Measurements from ENCODE around the gene KRTAP10-1. TPM values are rescaled to one million over a fixed set of nuclear protein-coding genes. Genes with fewer than 3 reads are reported as not detected.

KRTAP10-1 gene
- total and polyA plus RNA-seq, 2 donors from 2014 or later: not detected

DNA sequence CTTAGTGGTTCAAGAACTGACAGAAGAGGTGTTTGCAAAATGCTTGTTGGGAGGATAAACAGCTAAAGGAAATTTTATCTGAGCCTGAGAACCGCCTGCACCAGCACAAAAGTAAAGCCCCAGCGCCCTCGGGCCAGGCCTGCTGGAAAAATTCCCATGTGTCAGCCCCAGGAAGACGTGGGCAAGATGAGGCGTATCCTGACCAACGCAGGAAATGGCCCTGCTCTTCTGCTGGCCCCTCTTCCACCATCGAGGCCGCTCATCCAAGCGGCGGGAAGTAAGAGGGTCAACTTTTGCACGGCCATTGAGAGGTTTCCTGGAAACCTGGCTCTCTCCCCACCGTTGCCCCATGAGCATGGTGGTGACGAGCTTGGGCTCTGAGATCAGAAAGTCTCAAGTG is 45.0 kb downstream of the KRTAP10-1 start:
- Histone ChIP-seq H3K4me3 (ENCODE audit: low read length in 3 of 3) (no peak overlapping the region), H3K27me3 (ENCODE audit: control insufficient read depth, insufficient read depth, low read length) (no peaks in the 10 kb centered on the region), H3K9me3 (ENCODE audit: control insufficient read depth in 2 of 3, insufficient read depth in 1 of 3, low read length in 3 of 3) (peaks cover 0 to 14% (median 0%) of the 10 kb centered on the region in 3 donors), H3K36me3 (ENCODE audit: control insufficient read depth in 2 of 3, insufficient read depth in 3 of 3, low read length in 3 of 3) (no peaks in the 10 kb centered on the region), H3K9ac (ENCODE audit: low read length in 3 of 3) (no peak overlapping the region), H3K27ac (ENCODE audit: low read depth in 2 of 2, low read length in 2 of 2) (no peak overlapping the region), H3K4me1 (ENCODE audit: control insufficient read depth in 2 of 3, insufficient read depth in 2 of 3, low read depth in 1 of 3, low read length in 3 of 3) (no peaks in the 10 kb centered on the region)
- DNase-seq (no peak), FAIRE-seq (no peak)
- intact Hi-C loops (cut with DNase I): no loop called here
- no peak for TF ChIP-seq CTCF (IDR thresholded peaks at IDR 0.05; ENCODE audit: borderline replicate concordance, extremely low read depth, insufficient read depth)

GRCh38 chr21:44494418-44494817 is 45.6 kb downstream of the KRTAP10-1 start:
- no peak for DNase-seq
- no peak for TF ChIP-seq CTCF (IDR thresholded peaks at IDR 0.05; ENCODE audit: borderline replicate concordance, extremely low read depth, insufficient read depth)

GRCh38 chr21:44492567-44493385 is 47.2 kb downstream of the KRTAP10-1 start:
- intact Hi-C loops (cut with DNase I): no loop called here
- Histone ChIP-seq H3K4me3 (ENCODE audit: low read length in 3 of 3) (no peak overlapping the region), H3K9ac (ENCODE audit: low read length in 3 of 3) (no peak overlapping the region), H3K4me1 (ENCODE audit: control insufficient read depth in 2 of 3, insufficient read depth in 2 of 3, low read depth in 1 of 3, low read length in 3 of 3) (no peaks in the 10 kb centered on the region), H3K9me3 (ENCODE audit: control insufficient read depth in 2 of 3, insufficient read depth in 1 of 3, low read length in 3 of 3) (peaks cover 0 to 14% (median 0%) of the 10 kb centered on the region in 3 donors), H3K36me3 (ENCODE audit: control insufficient read depth in 2 of 3, insufficient read depth in 3 of 3, low read length in 3 of 3) (no peaks in the 10 kb centered on the region), H3K27ac (ENCODE audit: low read depth in 2 of 2, low read length in 2 of 2) (no peak overlapping the region), H3K27me3 (ENCODE audit: control insufficient read depth, insufficient read depth, low read length) (no peaks in the 10 kb centered on the region)
- TF ChIP-seq CTCF (IDR thresholded peaks at IDR 0.05; ENCODE audit: borderline replicate concordance, extremely low read depth, insufficient read depth): no peak
- FAIRE-seq: no peak
- DNase-seq: no peak

More at GRCh38 chr21:44494418-44494817, 45.6 kb downstream of the KRTAP10-1 start:
- FAIRE-seq: no peak
- intact Hi-C loops (cut with DNase I): no loop called here
- no peaks in the 10 kb centered on the region for H3K27me3 ChIP-seq (ENCODE audit: control insufficient read depth, insufficient read depth, low read length)
- no peak overlapping the region for H3K27ac ChIP-seq (ENCODE audit: low read depth in 2 of 2, low read length in 2 of 2)
- no peak overlapping the region for H3K9ac ChIP-seq (ENCODE audit: low read length in 3 of 3)
- no peaks in the 10 kb centered on the region for H3K36me3 ChIP-seq (ENCODE audit: control insufficient read depth in 2 of 3, insufficient read depth in 3 of 3, low read length in 3 of 3)
- peaks cover 0 to 14% (median 0%) of the 10 kb centered on the region in 3 donors for H3K9me3 ChIP-seq (ENCODE audit: control insufficient read depth in 2 of 3, insufficient read depth in 1 of 3, low read length in 3 of 3)
- no peak overlapping the region for H3K4me3 ChIP-seq (ENCODE audit: low read length in 3 of 3)
- no peaks in the 10 kb centered on the region for H3K4me1 ChIP-seq (ENCODE audit: control insufficient read depth in 2 of 3, insufficient read depth in 2 of 3, low read depth in 1 of 3, low read length in 3 of 3)

Measured in kidney (tissue), 14 donors.